Ishikawa (cell line): ENCODE results near the gene FGF4.

Experiments
- CEBPB ChIP-seq: IDR thresholded peaks from 2 replicates; pipeline ENCODE4 v1.6.1; 2012
- EGR1 ChIP-seq: IDR thresholded peaks from 2 replicates; pipeline ENCODE4 v1.6.1; 2012
- MAX ChIP-seq: IDR thresholded peaks from 2 replicates; pipeline ENCODE4 v1.6.1; 2012
- RAD21 ChIP-seq: IDR thresholded peaks from 2 replicates; pipeline ENCODE4 v1.6.1; 2012; ENCODE audit warnings: low read depth

GRCh38 chr11:69799582-69799981, 24.4 kb upstream of the FGF4 start:
- TF ChIP-seq MAX = peak; percentile 55
- TF ChIP-seq RAD21 = no peak
- no peak for TF ChIP-seq EGR1
- TF ChIP-seq CEBPB = no peak
